GM19043 (cell line): ENCODE results near the gene NQO2.
"Not testable (repeated sequence)": the region's sequence is repeated elsewhere in the genome, so short reads cannot be mapped to it uniquely, and the experiment has no call there.

Experiments used
- ATAC-seq: cut with Tn5 transposase; IDR thresholded peaks from one replicate; pipeline ENCODE4 v1.9.1; 2021; ENCODE audit warnings: low read depth; ENCODE audit not compliant: unreplicated experiment

The NQO2 gene

GRCh38 chr6:2969549-2969948 is 30.1 kb upstream of the NQO2 start:
- ATAC-seq: no peak

- no peak for ATAC-seq
Measured at GRCh38 chr6:2970034-2970685, 29.5 kb upstream of the NQO2 start.

DNA sequence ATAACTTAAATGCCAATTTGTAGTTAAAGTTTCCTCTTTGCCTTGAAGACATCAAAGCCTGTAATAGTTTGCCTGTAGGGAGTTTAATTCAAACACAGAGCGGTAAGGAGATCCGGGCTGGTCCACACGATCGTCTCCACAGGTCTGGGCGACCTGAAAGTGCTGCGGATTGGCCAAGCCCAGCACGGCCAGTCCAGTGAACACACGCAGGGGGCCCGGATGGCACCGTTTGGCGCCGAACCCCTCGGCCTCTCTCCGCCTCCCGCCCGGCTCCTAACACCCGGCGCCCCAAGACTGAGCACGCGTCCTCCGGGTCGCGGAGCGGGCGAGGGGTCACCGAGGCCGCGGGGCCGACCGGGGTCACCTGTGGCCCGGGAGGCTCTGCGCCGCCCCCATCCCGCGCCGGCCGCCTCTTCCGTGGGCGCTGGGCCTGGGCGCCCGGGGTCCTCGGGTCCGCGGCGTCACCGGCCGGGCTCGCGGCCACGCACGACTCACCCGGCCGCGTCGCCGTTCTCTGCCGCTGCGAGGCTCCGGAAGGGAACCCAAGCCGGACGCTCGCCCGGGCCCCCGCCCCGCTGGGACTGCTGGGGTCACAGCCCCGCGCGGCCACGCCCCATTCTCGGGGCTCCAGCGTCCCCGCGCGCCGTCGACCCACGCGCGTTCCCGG is 28.8 kb upstream of the NQO2 start:
- no peak for ATAC-seq

- ATAC-seq: no peak
Measured at GRCh38 chr6:2971420-2972218, 28.1 kb upstream of the NQO2 start, which contains the start of gene SERPINB6. TSS of gene SERPINB6 (minus strand) at chr6:2971567. CDS start at chr6:2959332, 12,235 bp downstream.

DNA sequence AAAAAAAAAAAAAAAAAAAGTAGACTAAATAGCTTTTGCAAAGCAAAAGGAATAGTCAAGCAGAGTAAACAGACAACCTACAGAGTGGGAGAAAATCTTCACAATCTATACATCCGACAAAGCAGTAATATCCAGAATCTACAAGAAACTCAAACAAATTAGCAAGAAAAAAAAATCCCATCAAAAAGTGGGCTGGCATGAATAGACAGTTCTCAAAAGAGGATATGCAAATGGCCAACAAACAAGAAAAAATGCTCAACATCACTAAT is 27.5 kb upstream of the NQO2 start:
- ATAC-seq: not testable (repeated sequence)

DNA sequence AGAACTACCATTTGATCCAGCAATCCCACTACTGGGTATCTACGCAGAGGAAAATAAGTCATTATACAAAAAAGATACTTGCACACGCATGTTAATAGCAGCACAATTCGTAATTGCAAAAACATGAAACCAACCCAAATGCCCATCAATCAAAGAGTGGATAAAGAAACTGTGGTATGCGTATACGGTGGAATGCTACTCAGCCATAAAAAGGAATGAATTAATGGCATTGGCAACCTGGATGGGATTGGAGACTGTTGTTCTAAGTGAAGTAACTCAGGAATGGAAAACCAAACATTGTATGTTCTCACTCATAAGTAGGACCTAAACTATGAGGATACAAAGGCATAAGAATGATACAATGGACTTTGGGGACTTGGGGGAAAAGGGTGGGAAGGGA is 27.0 kb upstream of the NQO2 start:
- ATAC-seq: not testable (repeated sequence)

GRCh38 chr6:2973180-2973579 is 26.5 kb upstream of the NQO2 start:
- not testable (repeated sequence) for ATAC-seq

DNA sequence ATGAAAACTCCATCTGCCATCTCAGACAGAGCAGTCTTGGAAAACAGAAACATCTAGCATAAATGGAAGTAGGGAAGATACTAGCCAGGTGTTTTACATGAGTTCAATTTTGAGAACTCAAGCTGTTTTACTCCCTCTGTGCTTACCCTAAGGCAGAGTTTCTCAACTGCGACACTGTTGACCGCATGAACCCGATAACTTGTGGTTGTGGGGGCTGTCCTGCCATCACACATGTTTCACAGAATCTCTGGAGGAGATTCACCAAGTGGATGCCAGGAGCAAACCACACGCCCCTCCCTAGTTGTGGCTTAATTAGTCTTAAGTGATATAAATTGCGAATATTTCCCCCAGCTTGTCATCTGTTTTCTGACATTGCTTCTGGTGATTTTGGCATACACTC is 26.0 kb upstream of the NQO2 start:
- no peak for ATAC-seq

- ATAC-seq: no peak
Measured at GRCh38 chr6:2976060-2976459, 23.6 kb upstream of the NQO2 start.

GRCh38 chr6:2976571-2977085 is 23.1 kb upstream of the NQO2 start:
- no peak for ATAC-seq

GRCh38 chr6:2977290-2977689 is 22.4 kb upstream of the NQO2 start:
- no peak for ATAC-seq

DNA sequence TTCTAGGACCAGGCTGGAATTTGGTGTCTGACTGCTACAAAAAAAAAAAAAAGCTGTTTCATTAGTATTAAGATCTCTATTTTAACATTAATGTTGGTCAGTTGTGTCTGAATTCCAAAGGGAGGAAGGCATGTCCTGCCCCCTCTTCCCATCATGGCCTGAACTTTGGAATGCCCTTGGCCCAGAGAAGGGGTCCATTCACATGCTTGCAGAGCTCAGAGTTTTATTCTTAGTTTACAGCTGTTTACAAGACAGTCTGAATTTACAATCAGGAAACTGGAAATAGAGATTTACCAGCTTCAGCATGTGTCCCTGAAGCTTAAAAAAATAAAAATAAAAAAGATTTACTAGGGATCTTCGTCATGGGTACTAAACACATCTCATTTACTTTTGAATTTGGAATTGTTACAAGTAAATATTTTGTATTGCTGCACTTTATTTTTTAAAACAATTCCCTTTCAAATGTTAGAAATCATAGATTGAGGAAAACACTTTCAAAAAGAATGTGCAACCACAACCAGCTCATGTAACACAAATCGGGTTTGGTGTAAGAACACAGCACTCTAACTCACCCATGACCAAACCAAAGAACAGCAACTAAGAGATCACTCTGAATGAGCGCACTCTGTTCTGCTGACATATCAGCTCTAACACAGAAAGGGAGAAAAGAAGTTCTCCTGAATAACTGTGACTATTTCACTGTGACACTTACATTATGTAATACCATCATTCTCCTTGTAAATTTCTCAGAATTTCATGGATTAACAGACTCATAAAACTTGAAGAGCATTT is 21.7 kb upstream of the NQO2 start:
- ATAC-seq: no peak

- no peak for ATAC-seq
Measured at GRCh38 chr6:2978923-2979322, 20.8 kb upstream of the NQO2 start.

DNA sequence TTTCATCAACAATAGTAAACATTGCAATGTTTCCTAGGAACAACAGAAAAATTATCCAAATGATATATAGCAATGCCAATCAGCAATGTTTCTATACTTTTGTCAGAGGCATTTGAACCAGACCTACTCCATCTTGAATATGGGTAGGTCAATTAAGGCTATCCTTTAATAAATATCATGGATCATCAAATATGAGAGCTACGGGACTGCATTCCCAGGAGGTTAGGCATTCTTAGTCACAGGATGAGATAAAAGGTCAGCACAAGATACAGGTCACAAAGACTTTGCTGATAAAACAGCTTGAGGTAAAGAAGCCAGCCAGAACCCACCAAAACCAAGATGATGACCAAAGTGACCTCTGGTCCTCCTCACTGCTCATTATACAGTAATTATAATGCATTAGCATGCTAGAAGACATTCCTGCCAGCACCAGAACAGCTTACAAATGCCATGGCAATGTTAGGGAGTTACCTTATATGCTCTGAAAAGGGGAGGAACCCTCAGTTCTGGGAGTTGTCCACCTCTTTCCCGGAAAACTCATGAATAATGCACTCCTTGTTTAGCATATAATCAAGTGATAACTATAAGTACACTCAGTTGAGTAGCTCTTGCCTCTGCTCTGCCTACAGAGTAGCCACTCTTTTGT is 19.8 kb upstream of the NQO2 start:
- ATAC-seq: no peak

DNA sequence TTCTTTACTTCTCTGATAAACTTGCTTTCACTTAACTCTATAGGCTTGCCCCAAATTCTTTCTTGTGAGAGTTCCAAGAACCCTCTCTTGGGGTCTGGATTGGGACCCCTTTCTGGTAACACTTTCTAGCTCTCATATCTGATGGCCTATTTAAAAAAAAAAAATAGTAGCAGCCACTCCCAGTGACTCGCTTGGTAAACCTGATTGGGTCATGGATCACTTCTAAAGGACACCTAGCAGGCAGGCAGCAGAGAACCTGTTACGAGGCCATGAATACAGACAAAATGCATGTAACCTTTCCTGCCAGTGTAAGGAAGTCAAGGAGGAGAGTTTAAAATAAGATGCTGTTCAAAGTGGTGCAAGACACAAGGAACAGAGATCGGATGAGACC is 19.2 kb upstream of the NQO2 start:
- ATAC-seq: no peak

- ATAC-seq: no peak
Measured at GRCh38 chr6:2982426-2983117, 17.1 kb upstream of the NQO2 start.

DNA sequence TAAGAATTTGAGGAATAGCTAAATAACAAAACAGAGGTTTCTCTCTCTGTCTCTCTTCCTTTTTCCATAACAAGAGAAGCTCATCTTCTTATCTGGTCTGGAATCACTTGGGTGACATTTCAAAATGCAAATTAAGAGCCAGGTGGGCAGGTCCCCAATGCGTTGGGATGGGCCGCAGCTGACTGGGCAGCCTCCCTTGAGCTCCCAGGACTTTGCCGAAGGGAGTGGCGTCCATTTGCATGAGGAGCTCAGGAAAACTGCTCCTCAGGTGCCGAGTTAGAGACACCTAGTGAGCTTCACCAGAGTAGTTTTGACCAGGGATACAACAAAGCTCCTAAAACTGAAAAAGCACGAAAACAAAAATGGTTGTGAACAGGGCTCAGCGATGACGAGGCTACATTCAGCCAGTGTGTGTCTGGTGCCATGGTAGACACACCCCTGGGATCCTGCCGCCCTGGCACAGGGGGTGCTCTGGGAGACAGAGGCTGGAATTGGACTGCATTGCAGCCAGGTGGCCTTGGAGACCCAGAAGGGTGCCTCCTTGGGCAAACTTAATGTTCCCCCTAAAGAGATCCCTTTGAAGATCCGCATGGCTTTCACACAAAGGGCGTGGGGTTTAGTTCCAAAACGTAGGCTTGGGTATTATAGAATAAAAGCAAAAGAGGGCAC is 14.8 kb upstream of the NQO2 start:
- no peak for ATAC-seq

- ATAC-seq: no peak
Measured at GRCh38 chr6:2986722-2987221, 12.9 kb upstream of the NQO2 start.

DNA sequence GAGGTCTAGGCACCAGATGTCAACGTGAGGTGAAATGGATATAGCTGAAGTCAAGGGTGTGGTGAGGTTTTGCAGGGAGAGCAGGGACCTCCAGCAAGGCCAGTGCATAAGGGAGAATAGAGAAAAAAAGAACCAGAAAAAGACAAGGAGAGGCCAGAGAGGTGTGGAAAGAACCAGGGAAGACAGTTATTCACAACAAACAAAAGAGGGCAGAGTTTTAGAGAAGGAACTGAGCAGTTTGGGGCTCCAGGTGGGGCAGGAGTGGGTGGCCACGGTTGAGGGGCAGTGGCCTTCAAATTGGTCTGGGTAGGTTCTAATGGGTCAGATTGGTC is 11.6 kb upstream of the NQO2 start:
- no peak for ATAC-seq
